H1 (cell line): ENCODE measurements around the gene CSDE1. TPM values are rescaled to one million over a fixed set of nuclear protein-coding genes. Genes with fewer than 3 reads are reported as not detected.

ENCODE experiments used
- CTCF ChIA-PET: fragments of 300-600 bp; sonication (Branson Sonifier 250); formaldehyde crosslinking; loops from one replicate; lab custom pipeline; 2021; ENCODE audit not compliant: partially characterized antibody; lab: Charles Lee
- POLR2A ChIA-PET: fragments of 300-600 bp; sonication (Branson Sonifier 250); formaldehyde crosslinking; loops from one replicate; lab custom pipeline; 2021; ENCODE audit warnings: inconsistent platforms; ENCODE audit not compliant: partially characterized antibody; lab: Charles Lee
- DNase-seq, 2 experiments: peaks; one replicate each; pipeline versions ENCODE4 v3.0.0 to v3.0.0-alpha.2; 2010 to 2022; ENCODE audit warnings: low spot score in 2 of 2, low read depth in 1 of 2, mixed read lengths in 1 of 2
- FAIRE-seq: peaks from 2 replicates; lab custom pipeline; 2011; peaks lifted over from hg19 to GRCh38; lab: Jason Lieb, UNC
- H2AFZ ChIP-seq: 2 replicates; pipeline ENCODE4 v1.8.1; 2012; ENCODE audit warnings: low read length, inconsistent platforms
- H2AK5ac ChIP-seq: 2 replicates; pipeline ENCODE4 v1.6.1; 2013; ENCODE audit warnings: low read depth, low read length
- H2BK120ac ChIP-seq: replicated peaks from 2 replicates; pipeline ENCODE3; 2013; ENCODE audit warnings: low read depth, low read length, inconsistent platforms
- H2BK12ac ChIP-seq: 2 replicates; pipeline ENCODE4 v1.6.1; 2013; ENCODE audit warnings: low read depth, low read length
- H2BK15ac ChIP-seq: 2 replicates; pipeline ENCODE4 v1.6.1; 2013; ENCODE audit warnings: low read length
- H2BK20ac ChIP-seq: 2 replicates; pipeline ENCODE4 v1.6.1; 2013; ENCODE audit warnings: low read length
- H2BK5ac ChIP-seq: 2 replicates; pipeline ENCODE4 v1.6.1; 2013; ENCODE audit warnings: low read depth, low read length
- H3K14ac ChIP-seq: 2 replicates; pipeline ENCODE4 v1.6.1; 2013; ENCODE audit warnings: inconsistent platforms; ENCODE audit not compliant: insufficient read length
- H3K18ac ChIP-seq: 2 replicates; pipeline ENCODE4 v1.6.1; 2013; ENCODE audit warnings: low read length; ENCODE audit errors: extremely low read depth
- H3K23ac ChIP-seq: 2 replicates; pipeline ENCODE4 v1.6.1; 2013; ENCODE audit warnings: inconsistent platforms; ENCODE audit not compliant: insufficient read length
- H3K23me2 ChIP-seq: 2 replicates; pipeline ENCODE4 v1.6.1; 2013; ENCODE audit warnings: low read depth, low read length
- H3K27ac ChIP-seq: 2 replicates; pipeline ENCODE4 v1.6.1; 2011; ENCODE audit warnings: low read depth, low read length, inconsistent platforms
- H3K27me3 ChIP-seq, 4 experiments: replicated peaks in 1 of 4; 1 replicate in 1 of 4; 2 replicates in 3 of 4; pipeline versions ENCODE4 v1.6.1 to v1.8.1; 2011 to 2013; ENCODE audit warnings: low read length in 3 of 4, mild to moderate bottlenecking in 3 of 4, inconsistent platforms in 2 of 4, mixed read lengths in 2 of 4, moderate library complexity in 1 of 4; ENCODE audit not compliant: control insufficient read depth in 3 of 4, insufficient read depth in 3 of 4; ENCODE audit errors: extremely low read depth in 1 of 4
- H3K36me3 ChIP-seq, 4 experiments: 2 replicates each; pipeline versions ENCODE4 v1.6.1 to v1.8.1; 2011 to 2013; ENCODE audit warnings: mild to moderate bottlenecking in 4 of 4, low read length in 3 of 4, moderate library complexity in 2 of 4, control low read depth in 1 of 4, inconsistent platforms in 1 of 4; ENCODE audit not compliant: insufficient read depth in 4 of 4, control insufficient read depth in 2 of 4
- H3K4ac ChIP-seq: replicated peaks from 2 replicates; pipeline ENCODE3; 2013; ENCODE audit warnings: low read length, low read depth, mixed read lengths, inconsistent platforms; ENCODE audit not compliant: insufficient read length
- H3K4me1 ChIP-seq, 4 experiments: replicated peaks in 1 of 4; 1 replicate in 1 of 4; 2 replicates in 3 of 4; pipeline versions ENCODE4 v1.6.1 to v1.8.1; 2011 to 2013; ENCODE audit warnings: low read length in 3 of 4, inconsistent platforms in 2 of 4, mixed read lengths in 1 of 4; ENCODE audit not compliant: insufficient read depth in 4 of 4, control insufficient read depth in 3 of 4
- H3K4me2 ChIP-seq, 2 experiments: 2 replicates each; pipeline versions ENCODE4 v1.6.1 to v1.8.1; 2011 to 2013; ENCODE audit warnings: low read depth in 2 of 2, low read length in 2 of 2, control low read depth in 1 of 2, inconsistent platforms in 1 of 2, mild to moderate bottlenecking in 1 of 2; ENCODE audit not compliant: insufficient read depth in 1 of 2
- H3K4me3 ChIP-seq, 4 experiments: fragments of 200-600, 300-600 bp in 1 of 4; sonication (generic), shearing (Covaris generic), sonication (Bioruptor Twin) in 1 of 4; 2 replicates each; pipeline versions ENCODE4 v1.5.1 to v1.8.1; 2011 to 2016; ENCODE audit warnings: low read length in 4 of 4, low read depth in 3 of 4, control low read depth in 2 of 4, inconsistent platforms in 2 of 4, mild to moderate bottlenecking in 2 of 4, mixed read lengths in 1 of 4, moderate library complexity in 1 of 4; ENCODE audit not compliant: insufficient read depth in 2 of 4; ENCODE audit errors: extremely low read depth in 1 of 4
- H3K56ac ChIP-seq: replicated peaks from 2 replicates; pipeline ENCODE3; 2013; ENCODE audit warnings: low read depth, mild to moderate bottlenecking, mixed read lengths, low read length, inconsistent platforms; ENCODE audit not compliant: insufficient read length
- H3K79me1 ChIP-seq: 2 replicates; pipeline ENCODE4 v1.6.1; 2013; ENCODE audit warnings: low read depth, low read length, control low read depth
- H3K79me2 ChIP-seq, 2 experiments: 2 replicates each; pipeline versions ENCODE4 v1.6.1 to v1.8.1; 2012 to 2013; ENCODE audit warnings: low read length in 2 of 2, mild to moderate bottlenecking in 2 of 2, inconsistent platforms in 1 of 2; ENCODE audit not compliant: insufficient read depth in 2 of 2, control insufficient read depth in 1 of 2
- H3K9ac ChIP-seq, 4 experiments: replicated peaks in 1 of 4; 1 replicate in 1 of 4; 2 replicates in 3 of 4; pipeline versions ENCODE4 v1.6.1 to v1.8.1; 2011 to 2013; ENCODE audit warnings: low read depth in 3 of 4, low read length in 3 of 4, control low read depth in 2 of 4, mild to moderate bottlenecking in 2 of 4, moderate library complexity in 2 of 4, inconsistent platforms in 1 of 4; ENCODE audit errors: extremely low read depth in 1 of 4
- H3K9me3 ChIP-seq, 2 experiments: 2 replicates each; pipeline versions ENCODE4 v1.6.1 to v1.8.1; 2012 to 2013; ENCODE audit warnings: mild to moderate bottlenecking in 2 of 2, moderate library complexity in 2 of 2, control low read depth in 1 of 2, inconsistent platforms in 1 of 2, low read depth in 1 of 2, low read length in 1 of 2, mixed read lengths in 1 of 2; ENCODE audit not compliant: insufficient read depth in 2 of 2
- H4K20me1 ChIP-seq, 2 experiments: replicated peaks in 1 of 2; 2 replicates each; pipeline versions ENCODE3 to v1.8.1; 2011 to 2013; ENCODE audit warnings: inconsistent platforms in 2 of 2, low read length in 2 of 2, mild to moderate bottlenecking in 1 of 2; ENCODE audit not compliant: insufficient read depth in 2 of 2, control insufficient read depth in 1 of 2
- H4K5ac ChIP-seq: 2 replicates; pipeline ENCODE4 v1.6.1; 2013; ENCODE audit warnings: low read length, low read depth, mixed read lengths, inconsistent platforms; ENCODE audit not compliant: insufficient read length
- H4K8ac ChIP-seq: 2 replicates; pipeline ENCODE4 v1.8.0; 2013; ENCODE audit warnings: mild to moderate bottlenecking, moderate library complexity, low read length, inconsistent platforms; ENCODE audit not compliant: insufficient read depth; ENCODE audit errors: extremely low read depth
- H4K91ac ChIP-seq: replicated peaks from 2 replicates; pipeline ENCODE3; 2013; ENCODE audit warnings: low read length, mixed read lengths, inconsistent platforms; ENCODE audit not compliant: insufficient read length
- ASH2L ChIP-seq: fragments of 200-600, 300-600 bp; sonication (generic); IDR thresholded peaks from one replicate; pipeline ENCODE4 v1.7.1; 2017; ENCODE audit warnings: low read length
- CEBPB ChIP-seq: IDR thresholded peaks from 2 replicates; pipeline ENCODE4 v1.6.1; 2012; ENCODE audit warnings: low read depth, low read length
- CTCF ChIP-seq, 3 experiments: IDR thresholded peaks; 1 replicate in 2 of 3; 2 replicates in 1 of 3; pipeline versions ENCODE4 v1.5.1 to v1.6.1; 2011; ENCODE audit warnings: low read length in 3 of 3, mild to moderate bottlenecking in 3 of 3, inconsistent platforms in 2 of 3, low read depth in 1 of 3, moderate library complexity in 1 of 3; ENCODE audit not compliant: insufficient read depth in 1 of 3; ENCODE audit errors: control extremely low read depth in 1 of 3
- E2F6 ChIP-seq: IDR thresholded peaks from 2 replicates; pipeline ENCODE4 v1.6.1; 2012; ENCODE audit warnings: inconsistent platforms
- HDAC6 ChIP-seq: IDR thresholded peaks from one replicate; pipeline ENCODE4 v1.7.1; 2012; ENCODE audit warnings: low read depth, mild to moderate bottlenecking, inconsistent platforms, low read length, moderate library complexity
- NANOG ChIP-seq: IDR thresholded peaks from 2 replicates; pipeline ENCODE4 v1.6.1; 2011; ENCODE audit warnings: low read length, low read depth, mild to moderate bottlenecking, inconsistent platforms; ENCODE audit not compliant: insufficient read depth, poor library complexity, severe bottlenecking
- RNF2 ChIP-seq: fragments of 200-900, 300-1000 bp; sonication (generic); IDR thresholded peaks from 2 replicates; pipeline ENCODE4 v1.7.1; 2016; ENCODE audit warnings: borderline replicate concordance, low read depth, mild to moderate bottlenecking, antibody characterized with exemption, low read length; ENCODE audit not compliant: poor library complexity, severe bottlenecking; ENCODE audit errors: missing control alignments
- SP1 ChIP-seq: IDR thresholded peaks from 2 replicates; pipeline ENCODE4 v1.6.1; 2011; ENCODE audit warnings: low read depth, low read length
- SP2 ChIP-seq: IDR thresholded peaks from 2 replicates; pipeline ENCODE4 v1.6.1; 2012; ENCODE audit warnings: mild to moderate bottlenecking, low read length, inconsistent platforms
- SP4 ChIP-seq: IDR thresholded peaks from 2 replicates; pipeline ENCODE4 v1.6.1; 2012; ENCODE audit warnings: low read length, inconsistent platforms
- TAF7 ChIP-seq: optimal IDR thresholded peaks from 2 replicates; pipeline ENCODE3; 2011; ENCODE audit warnings: low read depth, mild to moderate bottlenecking, inconsistent platforms, low read length, moderate library complexity, borderline replicate concordance
- TEAD4 ChIP-seq: IDR thresholded peaks from 2 replicates; pipeline ENCODE4 v1.6.1; 2012; ENCODE audit warnings: low read depth, low read length, inconsistent platforms, mixed read lengths
- WGBS, 2 experiments: shearing (Covaris generic) in 1 of 2; methylation state at CpG; one replicate each; pipeline versions ENCODE4 v1.1.6 to v1.1.7; 2013 to 2015; ENCODE audit warnings: low lambda C conversion rate in 2 of 2, mixed read lengths in 2 of 2, inconsistent platforms in 1 of 2, low coverage in 1 of 2, missing lambda C conversion rate in 1 of 2; ENCODE audit not compliant: insufficient replicate concordance in 2 of 2, insufficient coverage in 1 of 2, insufficient read length in 1 of 2; ENCODE audit errors: extremely low coverage in 1 of 2, missing lambda C conversion rate in 1 of 2; 5-methylcytosine and 5-hydroxymethylcytosine counted together
- polyA plus RNA-seq, 7 experiments: library from polyadenylated mRNA; depleted of rRNA in 3 of 7; stranded (reverse) in 5 of 7; unstranded in 2 of 7; fragments of >200 nt in 5 of 7; fragments of 200-250 nt in 2 of 7; gene quantifications; 1 replicate in 5 of 7; 2 replicates in 1 of 7; 4 replicates in 1 of 7; pipeline versions ENCODE4 v1.2.1 to v1.2.3, GENCODE V29; 2011 to 2013; ENCODE audit warnings: missing spikeins in 2 of 7, mixed read lengths in 2 of 7
- total RNA-seq: library from RNA; stranded (reverse); fragmentation: NEBNext Ultra II Directional; extraction: Animal tissue kit (Norgen Biotek cat#: 25700); gene quantifications from 2 replicates; pipeline ENCODE4 v1.2.1, GENCODE V29; 2021

Gene CSDE1
- total and polyA plus RNA-seq, 2 of the 8 experiments (the other 6 are each of a cell fraction or from before 2014, with no cell fraction given): 149 to 635 TPM

- WGBS, 2 experiments: 100% methylated on average over 1 of the region's 1 CpG; no CpG with 5 or more reads in 1 of the 2 experiments
- no peak overlapping the region for H2BK120ac ChIP-seq
- H3K27ac ChIP-seq: no peak overlapping the region
- H3K23ac ChIP-seq: no peak overlapping the region
- no peaks in the 10 kb centered on the region for H3K9me3 ChIP-seq
- CTCF ChIA-PET: no interaction called here
- H3K4ac ChIP-seq: no peak overlapping the region
- no peak overlapping the region for H2AFZ ChIP-seq
- no peak overlapping the region for H2AK5ac ChIP-seq
- H3K4me1 ChIP-seq: no peaks in the 10 kb centered on the region
- no peaks in the 10 kb centered on the region for H3K23me2 ChIP-seq
- H3K14ac ChIP-seq: no peak overlapping the region
- no peak overlapping the region for H2BK15ac ChIP-seq
- DNase-seq: no peak
- H3K79me2 ChIP-seq: peaks cover 0 to 21% of the 10 kb centered on the region in 2 experiments; a peak in 1 of 4 replicates
- H3K36me3 ChIP-seq: peaks cover 34 to 95% (median 82%) of the 10 kb centered on the region in 4 experiments
- no peak overlapping the region for H3K4me2 ChIP-seq
- no peak overlapping the region for H4K5ac ChIP-seq
- no peak overlapping the region for H2BK20ac ChIP-seq
- H4K91ac ChIP-seq: no peak overlapping the region
- H3K18ac ChIP-seq: no peak overlapping the region
- H2BK12ac ChIP-seq: no peak overlapping the region
- H3K56ac ChIP-seq: no peak overlapping the region
- H3K27me3 ChIP-seq: no peaks in the 10 kb centered on the region
- no peak for FAIRE-seq
- no peak overlapping the region for H3K9ac ChIP-seq
- no peak overlapping the region for H3K4me3 ChIP-seq
- no peak overlapping the region for H4K8ac ChIP-seq
- no peaks in the 10 kb centered on the region for H3K79me1 ChIP-seq
- H2BK5ac ChIP-seq: no peak overlapping the region
- H4K20me1 ChIP-seq: peaks cover 0 to 5% of the 10 kb centered on the region in 2 experiments
- POLR2A ChIA-PET: no interaction called here
- no peak for TF ChIP-seq ASH2L
- TF ChIP-seq NANOG: no peak
- TF ChIP-seq RNF2: no peak
- no peak for TF ChIP-seq TAF7
- no peak for TF ChIP-seq E2F6
- TF ChIP-seq SP1: no peak
- TF ChIP-seq SP4: no peak
- TF ChIP-seq CEBPB: no peak
- TF ChIP-seq CTCF (IDR thresholded peaks at IDR 0.05; ENCODE audit: control extremely low read depth in 1 of 3, insufficient read depth in 1 of 3, low read depth in 1 of 3, low read length in 3 of 3): no peak
- no peak for TF ChIP-seq HDAC6
- no peak for TF ChIP-seq SP2
- no peak for TF ChIP-seq TEAD4
Measured at GRCh38 chr1:114729782-114730181, 28.0 kb downstream of the CSDE1 start.
